Smooth muscle cell (in vitro differentiated cells): ENCODE data around the gene PDE4B. TPM values are rescaled to one million over a fixed set of nuclear protein-coding genes. Genes with fewer than 3 reads are reported as not detected.

Experiments
- DNase-seq: peaks from one replicate; lab custom pipeline; 2025; ENCODE audit not compliant: unreplicated experiment; lab: John Stamatoyannopoulos, UW
- H2AFZ ChIP-seq: fragments of 200-600 bp; sonication (generic); 2 replicates; pipeline ENCODE4 v1.6.0; 2016; ENCODE audit warnings: antibody characterized with exemption, low read depth, mild to moderate bottlenecking
- H3F3A ChIP-seq: fragments of 200-600 bp; sonication (generic); 2 replicates; pipeline ENCODE4 v1.6.0; 2017; ENCODE audit warnings: antibody characterized with exemption, low read depth
- H3K27ac ChIP-seq: fragments of 200-600 bp; sonication (generic); 2 replicates; pipeline ENCODE4 v1.5.1; 2016; ENCODE audit warnings: low read depth, mild to moderate bottlenecking
- H3K27me3 ChIP-seq: fragments of 200-600 bp; sonication (generic); 2 replicates; pipeline ENCODE4 v1.6.1; 2016; ENCODE audit warnings: low read depth, mild to moderate bottlenecking
- H3K36me3 ChIP-seq: fragments of 200-600 bp; sonication (generic); 2 replicates; pipeline ENCODE4 v1.5.1; 2016; ENCODE audit warnings: low read depth
- H3K4me1 ChIP-seq: fragments of 200-600 bp; sonication (generic); 2 replicates; pipeline ENCODE4 v1.5.1; 2016; ENCODE audit warnings: low read depth
- H3K4me2 ChIP-seq: fragments of 200-600 bp; sonication (generic); 2 replicates; pipeline ENCODE4 v1.6.0; 2016; ENCODE audit warnings: mild to moderate bottlenecking
- H3K4me3 ChIP-seq: fragments of 200-600 bp; sonication (generic); 2 replicates; pipeline ENCODE4 v1.5.1; 2016; ENCODE audit warnings: mild to moderate bottlenecking
- H3K79me2 ChIP-seq: fragments of 200-600 bp; sonication (generic); 2 replicates; pipeline ENCODE4 v1.6.0; 2016; ENCODE audit warnings: low read depth, mild to moderate bottlenecking
- H3K9ac ChIP-seq: fragments of 200-600 bp; sonication (generic); 2 replicates; pipeline ENCODE4 v1.6.0; 2016; ENCODE audit warnings: low read depth
- H3K9me3 ChIP-seq: fragments of 200-600 bp; sonication (generic); replicated peaks from 2 replicates; pipeline ENCODE4 v1.5.1; 2016; ENCODE audit warnings: low read depth
- H4K20me1 ChIP-seq: fragments of 200-600 bp; sonication (generic); 2 replicates; pipeline ENCODE4 v1.6.0; 2016; ENCODE audit warnings: low read depth
- CTCF ChIP-seq: fragments of 200-600 bp; sonication (generic); IDR thresholded peaks from 2 replicates; pipeline ENCODE4 v1.5.1; 2017; ENCODE audit warnings: borderline replicate concordance, mild to moderate bottlenecking, antibody characterized with exemption; ENCODE audit not compliant: insufficient read depth, poor library complexity, severe bottlenecking
- WGBS: methylation state at CpG from one replicate; pipeline ENCODE4 v1.1.7; 2016; ENCODE audit warnings: low lambda C conversion rate; 5-methylcytosine and 5-hydroxymethylcytosine counted together
- polyA plus RNA-seq: library from polyadenylated mRNA; unstranded; fragments of >200 nt; fragmentation: Nextera tagmentation; extraction: Ambion mirVana; gene quantifications from 2 replicates; pipeline ENCODE4 v1.2.1, GENCODE V29; 2016
- total RNA-seq: library from RNA; depleted of rRNA; stranded (reverse); fragments of >200 nt; gene quantifications from 2 replicates; pipeline ENCODE4 v1.2.3, GENCODE V29; 2014

The PDE4B gene
- total and polyA plus RNA-seq, 2 experiments from 2014 or later: 18.5 to 24.8 TPM

GRCh38 chr1:66044912-66045311 lies 252.2 kb downstream of the PDE4B start:
- H3K9ac ChIP-seq: no peak overlapping the region
- DNase-seq: no peak
- H3K27me3 ChIP-seq: peaks cover 6% of the 10 kb centered on the region
- H2AFZ ChIP-seq: no peak overlapping the region
- no peak for TF ChIP-seq CTCF
- no peaks in the 10 kb centered on the region for H3K79me2 ChIP-seq
- H3K9me3 ChIP-seq: no peaks in the 10 kb centered on the region
- H3K4me1 ChIP-seq: no peaks in the 10 kb centered on the region
- no peaks in the 10 kb centered on the region for H3K36me3 ChIP-seq
- no peak overlapping the region for H3K4me2 ChIP-seq
- no peaks in the 10 kb centered on the region for H4K20me1 ChIP-seq
- H3K4me3 ChIP-seq: no peak overlapping the region
- no peaks in the 10 kb centered on the region for H3F3A ChIP-seq
- no peak overlapping the region for H3K27ac ChIP-seq
- WGBS: 72% methylated on average over 1 of the region's 1 CpG

GRCh38 chr1:66046415-66046814 lies 253.7 kb downstream of the PDE4B start:
- no peaks in the 10 kb centered on the region for H4K20me1 ChIP-seq
- no peak overlapping the region for H3K27ac ChIP-seq
- H3K79me2 ChIP-seq: no peaks in the 10 kb centered on the region
- H3K27me3 ChIP-seq: peaks cover 6% of the 10 kb centered on the region
- H3K9me3 ChIP-seq: no peaks in the 10 kb centered on the region
- TF ChIP-seq CTCF: no peak
- H3F3A ChIP-seq: no peaks in the 10 kb centered on the region
- no peak for DNase-seq
- H3K4me2 ChIP-seq: no peak overlapping the region
- 65% methylated on average over 4 of the region's 4 CpGs for WGBS
- no peak overlapping the region for H3K4me3 ChIP-seq
- H3K36me3 ChIP-seq: no peaks in the 10 kb centered on the region
- no peak overlapping the region for H2AFZ ChIP-seq
- no peaks in the 10 kb centered on the region for H3K4me1 ChIP-seq
- H3K9ac ChIP-seq: no peak overlapping the region

- no peak for TF ChIP-seq CTCF
- Histone ChIP-seq H3K9ac (no peak overlapping the region), H3K79me2 (no peaks in the 10 kb centered on the region), H3K4me2 (no peak overlapping the region), H3K4me1 (no peaks in the 10 kb centered on the region), H3K9me3 (no peaks in the 10 kb centered on the region), H3K27me3 (peaks cover 6% of the 10 kb centered on the region), H4K20me1 (no peaks in the 10 kb centered on the region), H3K4me3 (no peak overlapping the region), H3K36me3 (no peaks in the 10 kb centered on the region), H3K27ac (no peak overlapping the region), H3F3A (no peaks in the 10 kb centered on the region), H2AFZ (no peak overlapping the region)
- no peak for DNase-seq
- 65% methylated on average over 2 of the region's 2 CpGs for WGBS
These were observed 255.3 kb downstream of the PDE4B start for GRCh38 chr1:66048011-66048410.

GRCh38 chr1:66050123-66050522 lies 257.4 kb downstream of the PDE4B start:
- 94% methylated on average over 1 of the region's 1 CpG for WGBS
- H3K27ac ChIP-seq: no peak overlapping the region
- H3F3A ChIP-seq: no peaks in the 10 kb centered on the region

More at GRCh38 chr1:66050123-66050522, 257.4 kb downstream of the PDE4B start:
- Histone ChIP-seq H2AFZ (no peak overlapping the region), H3K79me2 (no peaks in the 10 kb centered on the region), H3K9ac (no peak overlapping the region), H3K4me1 (no peaks in the 10 kb centered on the region), H3K9me3 (no peaks in the 10 kb centered on the region), H3K4me3 (no peak overlapping the region), H3K36me3 (no peaks in the 10 kb centered on the region), H3K27me3 (no peaks in the 10 kb centered on the region), H4K20me1 (no peaks in the 10 kb centered on the region), H3K4me2 (no peak overlapping the region)
- DNase-seq: no peak
- no peak for TF ChIP-seq CTCF
